Activated naive CD8-positive, alpha-beta T cell (primary cell): ENCODE data around the gene GPRC5A.

Experiments used
- H3K27ac Mint-ChIP-seq: one replicate; pipeline ENCODE4 v1.8.0; 2021; ENCODE audit warnings: mixed read lengths
- H3K27me3 Mint-ChIP-seq: one replicate; pipeline ENCODE4 v1.8.0; 2021; ENCODE audit warnings: mixed read lengths
- H3K36me3 Mint-ChIP-seq: one replicate; pipeline ENCODE4 v1.8.0; 2021; ENCODE audit warnings: mixed read lengths
- H3K4me1 Mint-ChIP-seq: one replicate; pipeline ENCODE4 v1.8.0; 2021; ENCODE audit warnings: low read depth, mixed read lengths
- H3K4me3 Mint-ChIP-seq: one replicate; pipeline ENCODE4 v1.8.0; 2021; ENCODE audit warnings: mild to moderate bottlenecking, mixed read lengths
- H3K9me3 Mint-ChIP-seq: one replicate; pipeline ENCODE4 v1.8.0; 2021; ENCODE audit warnings: low read depth, mixed read lengths

GPRC5A gene

GRCh38 chr12:12877781-12878455 is 13.4 kb upstream of the GPRC5A start:
- Mint-ChIP-seq H3K27ac (no peak overlapping the region), H3K4me1 (no peaks in the 10 kb centered on the region), H3K9me3 (no peaks in the 10 kb centered on the region), H3K27me3 (no peaks in the 10 kb centered on the region), H3K36me3 (peaks cover 6% of the 10 kb centered on the region), H3K4me3 (no peak overlapping the region)

- Mint-ChIP-seq H3K4me3 (no peak overlapping the region), H3K27me3 (no peaks in the 10 kb centered on the region), H3K27ac (no peak overlapping the region), H3K36me3 (peaks cover 4% of the 10 kb centered on the region), H3K4me1 (no peaks in the 10 kb centered on the region), H3K9me3 (no peaks in the 10 kb centered on the region)
Observed at GRCh38 chr12:12880537-12880936, 10.8 kb upstream of the GPRC5A start.

GRCh38 chr12:12881151-12881909 is 10.0 kb upstream of the GPRC5A start:
- Mint-ChIP-seq H3K27me3 (no peaks in the 10 kb centered on the region), H3K9me3 (no peaks in the 10 kb centered on the region), H3K4me3 (no peak overlapping the region), H3K4me1 (no peaks in the 10 kb centered on the region), H3K27ac (no peak overlapping the region), H3K36me3 (peaks cover 2% of the 10 kb centered on the region)

- Mint-ChIP-seq H3K27ac (no peak overlapping the region), H3K4me3 (no peak overlapping the region)
Observed at GRCh38 chr12:12882288-12882687, 9.1 kb upstream of the GPRC5A start.

GRCh38 chr12:12883369-12884001 is 7.9 kb upstream of the GPRC5A start:
- Mint-ChIP-seq H3K4me1 (no peaks in the 10 kb centered on the region), H3K36me3 (no peaks in the 10 kb centered on the region), H3K27ac (no peak overlapping the region), H3K4me3 (no peak overlapping the region), H3K27me3 (peaks cover 2% of the 10 kb centered on the region), H3K9me3 (no peaks in the 10 kb centered on the region)

More at GRCh38 chr12:12882288-12882687, 9.1 kb upstream of the GPRC5A start:
- H3K27me3 Mint-ChIP-seq, result no peaks in the 10 kb centered on the region
- H3K9me3 Mint-ChIP-seq, result no peaks in the 10 kb centered on the region
- no peaks in the 10 kb centered on the region for H3K4me1 Mint-ChIP-seq
- no peaks in the 10 kb centered on the region for H3K36me3 Mint-ChIP-seq

- peaks cover 6% of the 10 kb centered on the region for H3K27me3 Mint-ChIP-seq
Observed at GRCh38 chr12:12885096-12885792, 6.1 kb upstream of the GPRC5A start.

GRCh38 chr12:12887471-12887870 is 3.9 kb upstream of the GPRC5A start:
- Mint-ChIP-seq H3K4me3 (no peak overlapping the region), H3K36me3 (no peaks in the 10 kb centered on the region), H3K27me3 (peaks cover 9% of the 10 kb centered on the region), H3K27ac (no peak overlapping the region), H3K4me1 (peaks cover 9% of the 10 kb centered on the region), H3K9me3 (no peaks in the 10 kb centered on the region)

More at GRCh38 chr12:12885096-12885792, 6.1 kb upstream of the GPRC5A start:
- Mint-ChIP-seq H3K4me3 (no peak overlapping the region), H3K9me3 (no peaks in the 10 kb centered on the region), H3K27ac (no peak overlapping the region), H3K36me3 (no peaks in the 10 kb centered on the region), H3K4me1 (no peaks in the 10 kb centered on the region)

GRCh38 chr12:12889701-12890100 is 1.7 kb upstream of the GPRC5A start:
- H3K36me3 Mint-ChIP-seq, result no peaks in the 10 kb centered on the region
- no peak overlapping the region for H3K27ac Mint-ChIP-seq
- H3K4me1 Mint-ChIP-seq, result peaks cover 9% of the 10 kb centered on the region
- H3K27me3 Mint-ChIP-seq, result peaks cover 12% of the 10 kb centered on the region
- peak overlapping the region; percentile 85 for H3K4me3 Mint-ChIP-seq
- H3K9me3 Mint-ChIP-seq, result no peaks in the 10 kb centered on the region

- Mint-ChIP-seq H3K4me1 (peaks cover 9% of the 10 kb centered on the region), H3K27me3 (peaks cover 15% of the 10 kb centered on the region), H3K9me3 (no peaks in the 10 kb centered on the region), H3K27ac (no peak overlapping the region), H3K36me3 (peaks cover 3% of the 10 kb centered on the region), H3K4me3 (peak overlapping the region; percentile 85)
Observed at GRCh38 chr12:12890543-12891079, 751 bp upstream of the GPRC5A start.

- no peaks in the 10 kb centered on the region for H3K9me3 Mint-ChIP-seq
- H3K4me1 Mint-ChIP-seq, result peaks cover 9% of the 10 kb centered on the region
- no peak overlapping the region for H3K27ac Mint-ChIP-seq
- H3K27me3 Mint-ChIP-seq, result peaks cover 17% of the 10 kb centered on the region
- peak overlapping the region; percentile 85 for H3K4me3 Mint-ChIP-seq
- H3K36me3 Mint-ChIP-seq, result peaks cover 3% of the 10 kb centered on the region
Observed at GRCh38 chr12:12891881-12892355, 556 bp downstream of the GPRC5A start.

- peaks cover 19% of the 10 kb centered on the region for H3K27me3 Mint-ChIP-seq
- H3K27ac Mint-ChIP-seq, result no peak overlapping the region
- H3K4me3 Mint-ChIP-seq, result no peak overlapping the region
- peaks cover 9% of the 10 kb centered on the region for H3K4me1 Mint-ChIP-seq
- H3K9me3 Mint-ChIP-seq, result no peaks in the 10 kb centered on the region
- peaks cover 3% of the 10 kb centered on the region for H3K36me3 Mint-ChIP-seq
Observed at GRCh38 chr12:12892681-12893141, 1.3 kb downstream of the GPRC5A start.

- H3K27ac Mint-ChIP-seq, result no peak overlapping the region
- H3K27me3 Mint-ChIP-seq, result peaks cover 18% of the 10 kb centered on the region
- no peak overlapping the region for H3K4me3 Mint-ChIP-seq
- peaks cover 9% of the 10 kb centered on the region for H3K4me1 Mint-ChIP-seq
- peaks cover 3% of the 10 kb centered on the region for H3K36me3 Mint-ChIP-seq
- no peaks in the 10 kb centered on the region for H3K9me3 Mint-ChIP-seq
Observed at GRCh38 chr12:12893438-12893837, 2.1 kb downstream of the GPRC5A start.

GRCh38 chr12:12896260-12896659 is 4.9 kb downstream of the GPRC5A start:
- Mint-ChIP-seq H3K36me3 (peaks cover 3% of the 10 kb centered on the region), H3K4me3 (no peak overlapping the region), H3K9me3 (no peaks in the 10 kb centered on the region), H3K27me3 (peaks cover 15% of the 10 kb centered on the region), H3K27ac (no peak overlapping the region), H3K4me1 (peaks cover 12% of the 10 kb centered on the region)

- Mint-ChIP-seq H3K36me3 (peaks cover 3% of the 10 kb centered on the region), H3K27ac (no peak overlapping the region), H3K4me3 (no peak overlapping the region), H3K9me3 (no peaks in the 10 kb centered on the region), H3K4me1 (peaks cover 6% of the 10 kb centered on the region), H3K27me3 (peaks cover 11% of the 10 kb centered on the region)
Observed at GRCh38 chr12:12897302-12897701, 5.9 kb downstream of the GPRC5A start.
